Osteocyte (in vitro differentiated cells): ENCODE results near the gene LIPG. TPM values are rescaled to one million over a fixed set of nuclear protein-coding genes. Genes with fewer than 3 reads are reported as not detected.

Experiments
- DNase-seq: peaks from one replicate; pipeline ENCODE4 v3.0.0; 2021; ENCODE audit warnings: mixed read lengths; ENCODE audit not compliant: unreplicated experiment; ENCODE audit errors: extremely low spot score
- H3K27ac Mint-ChIP-seq: one replicate; pipeline ENCODE4 v1.8.0; 2021; ENCODE audit warnings: mild to moderate bottlenecking, mixed read lengths; ENCODE audit not compliant: unreplicated experiment
- H3K27me3 Mint-ChIP-seq: one replicate; pipeline ENCODE4 v1.8.0; 2021; ENCODE audit warnings: mixed read lengths; ENCODE audit not compliant: unreplicated experiment
- H3K36me3 Mint-ChIP-seq: one replicate; pipeline ENCODE4 v1.8.0; 2021; ENCODE audit warnings: mixed read lengths; ENCODE audit not compliant: unreplicated experiment
- H3K4me1 Mint-ChIP-seq: one replicate; pipeline ENCODE4 v1.8.0; 2021; ENCODE audit warnings: mixed read lengths; ENCODE audit not compliant: unreplicated experiment
- H3K4me3 Mint-ChIP-seq: one replicate; pipeline ENCODE4 v1.8.0; 2021; ENCODE audit warnings: mild to moderate bottlenecking, moderate library complexity, mixed read lengths; ENCODE audit not compliant: unreplicated experiment
- H3K9me3 Mint-ChIP-seq: one replicate; pipeline ENCODE4 v1.8.0; 2021; ENCODE audit warnings: mixed read lengths; ENCODE audit not compliant: unreplicated experiment
- total RNA-seq: library from RNA; stranded (reverse); gene quantifications from 2 replicates; pipeline ENCODE4 v1.2.1, GENCODE V29; 2021
- TF ChIP-seq, protein P1 (sequence below): fragments of 200-600 bp; sonication (generic); IDR thresholded peaks from 2 replicates; pipeline ENCODE4 v1.5.0; 2021; ENCODE audit warnings: antibody characterized with exemption, mild to moderate bottlenecking, moderate library complexity

The LIPG gene
- total RNA-seq, 1 donor from 2014 or later: not detected

- DNase-seq: no peak
- TF ChIP-seq, protein P1, sequence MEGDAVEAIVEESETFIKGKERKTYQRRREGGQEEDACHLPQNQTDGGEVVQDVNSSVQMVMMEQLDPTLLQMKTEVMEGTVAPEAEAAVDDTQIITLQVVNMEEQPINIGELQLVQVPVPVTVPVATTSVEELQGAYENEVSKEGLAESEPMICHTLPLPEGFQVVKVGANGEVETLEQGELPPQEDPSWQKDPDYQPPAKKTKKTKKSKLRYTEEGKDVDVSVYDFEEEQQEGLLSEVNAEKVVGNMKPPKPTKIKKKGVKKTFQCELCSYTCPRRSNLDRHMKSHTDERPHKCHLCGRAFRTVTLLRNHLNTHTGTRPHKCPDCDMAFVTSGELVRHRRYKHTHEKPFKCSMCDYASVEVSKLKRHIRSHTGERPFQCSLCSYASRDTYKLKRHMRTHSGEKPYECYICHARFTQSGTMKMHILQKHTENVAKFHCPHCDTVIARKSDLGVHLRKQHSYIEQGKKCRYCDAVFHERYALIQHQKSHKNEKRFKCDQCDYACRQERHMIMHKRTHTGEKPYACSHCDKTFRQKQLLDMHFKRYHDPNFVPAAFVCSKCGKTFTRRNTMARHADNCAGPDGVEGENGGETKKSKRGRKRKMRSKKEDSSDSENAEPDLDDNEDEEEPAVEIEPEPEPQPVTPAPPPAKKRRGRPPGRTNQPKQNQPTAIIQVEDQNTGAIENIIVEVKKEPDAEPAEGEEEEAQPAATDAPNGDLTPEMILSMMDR: no peak
- H3K27me3 Mint-ChIP-seq: peaks cover 17% of the 10 kb centered on the region
These were observed 70.7 kb downstream of the LIPG start for GRCh38 chr18:49632588-49632987.

DNA sequence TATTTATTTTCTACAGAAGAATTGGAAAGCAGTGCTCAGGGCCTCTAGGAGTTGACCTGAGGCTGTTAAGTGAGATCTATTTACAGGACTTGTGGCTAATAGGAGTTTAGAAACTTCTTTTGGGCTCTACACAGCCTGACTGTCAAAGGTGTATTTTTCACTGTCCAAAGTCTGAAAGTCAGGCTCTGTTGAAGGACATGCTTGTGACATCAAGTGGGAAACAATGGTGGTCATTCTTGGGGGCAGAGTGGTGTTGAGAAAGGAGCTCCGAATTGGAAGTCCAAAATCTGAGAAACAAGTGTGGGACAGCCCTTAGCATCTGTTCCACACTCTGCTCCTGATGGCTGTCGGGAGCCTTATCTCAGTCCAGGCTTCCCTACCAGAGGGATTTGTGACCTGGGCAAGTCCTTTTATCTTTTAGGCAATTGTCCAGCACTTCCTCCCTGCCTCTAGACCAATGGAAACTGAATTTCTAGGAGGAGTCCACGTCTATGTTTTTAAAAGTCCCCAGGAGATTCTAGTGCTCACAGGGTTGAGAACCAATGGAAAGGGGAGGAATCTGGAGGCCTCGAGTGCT, 76.4 kb downstream of the LIPG start:
- no peak overlapping the region for H3K4me3 Mint-ChIP-seq
- no peaks in the 10 kb centered on the region for H3K36me3 Mint-ChIP-seq
- H3K4me1 Mint-ChIP-seq: no peaks in the 10 kb centered on the region

More at GRCh38 chr18:49632588-49632987, 70.7 kb downstream of the LIPG start:
- Mint-ChIP-seq H3K9me3 (peaks cover 3% of the 10 kb centered on the region), H3K36me3 (no peaks in the 10 kb centered on the region), H3K27ac (no peak overlapping the region), H3K4me1 (no peaks in the 10 kb centered on the region), H3K4me3 (no peak overlapping the region)

DNA sequence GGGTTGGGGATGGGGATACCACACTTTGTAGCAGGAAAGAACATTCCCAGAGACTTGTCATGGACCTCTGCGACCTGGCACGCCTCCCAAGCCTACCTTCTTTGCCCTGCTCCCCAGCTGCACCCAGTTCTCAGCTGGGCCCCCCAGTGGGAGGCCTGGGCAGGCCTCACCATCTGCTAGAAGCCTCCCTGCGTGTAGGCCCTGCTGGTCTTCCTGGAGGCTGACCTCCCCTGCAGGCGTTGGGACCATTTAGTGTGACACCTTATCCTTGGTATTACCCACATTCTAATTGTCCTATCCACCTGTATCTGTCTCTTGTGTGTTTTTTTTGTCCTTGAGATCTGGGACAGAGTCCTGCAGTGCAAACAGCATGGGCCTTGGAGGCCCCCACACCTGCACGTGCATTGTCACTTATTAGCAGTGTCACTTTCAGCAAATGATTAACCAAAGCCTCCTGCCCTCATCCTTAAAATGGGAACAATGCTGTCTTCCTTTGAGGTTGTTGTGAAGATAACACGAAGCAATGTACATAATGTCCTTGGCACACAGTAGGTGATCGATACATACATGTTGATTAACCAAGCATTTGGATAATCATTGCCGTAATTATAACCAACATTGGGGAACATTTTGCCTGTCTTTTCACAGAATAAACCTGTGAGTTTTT, 77.2 kb downstream of the LIPG start:
- Mint-ChIP-seq H3K4me3 (no peak overlapping the region), H3K36me3 (no peaks in the 10 kb centered on the region)

More for the DNA sequence above, 76.4 kb downstream of the LIPG start:
- H3K27me3 Mint-ChIP-seq: peaks cover 6% of the 10 kb centered on the region
- peaks cover 5% of the 10 kb centered on the region for H3K9me3 Mint-ChIP-seq
- H3K27ac Mint-ChIP-seq: no peak overlapping the region
- TF ChIP-seq, protein P1: no peak
- DNase-seq: no peak

GRCh38 chr18:49639643-49640391, 78.0 kb downstream of the LIPG start:
- peaks cover 3% of the 10 kb centered on the region for H3K27me3 Mint-ChIP-seq
- H3K9me3 Mint-ChIP-seq: peaks cover 5% of the 10 kb centered on the region
- no peak for DNase-seq
- H3K36me3 Mint-ChIP-seq: no peaks in the 10 kb centered on the region
- no peaks in the 10 kb centered on the region for H3K4me1 Mint-ChIP-seq
- H3K4me3 Mint-ChIP-seq: no peak overlapping the region
- TF ChIP-seq, protein P1: no peak
- no peak overlapping the region for H3K27ac Mint-ChIP-seq

More for the DNA sequence above, 77.2 kb downstream of the LIPG start:
- Mint-ChIP-seq H3K4me1 (no peaks in the 10 kb centered on the region), H3K9me3 (peaks cover 5% of the 10 kb centered on the region), H3K27ac (no peak overlapping the region), H3K27me3 (peaks cover 4% of the 10 kb centered on the region)
- DNase-seq: no peak
- TF ChIP-seq, protein P1: no peak

DNA sequence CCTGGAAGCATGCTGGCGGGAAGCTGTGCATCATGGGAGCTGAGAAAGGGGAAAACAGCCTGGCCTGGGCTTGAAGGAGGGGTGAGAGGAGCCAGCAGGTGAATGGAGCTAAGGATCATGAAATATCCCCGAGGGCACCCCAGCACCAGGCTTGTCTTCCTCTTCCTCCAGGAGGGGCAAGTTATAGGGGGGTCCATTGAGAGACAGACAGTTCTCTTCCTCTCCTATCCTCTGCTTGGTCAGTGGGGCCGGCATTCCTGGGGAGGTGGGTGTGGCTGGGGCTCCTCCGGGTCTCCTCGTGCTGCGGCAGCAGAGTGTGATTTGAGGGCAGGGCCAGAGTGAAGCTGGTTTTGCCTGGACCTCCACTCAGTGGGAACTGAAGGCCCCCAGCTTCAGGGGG, 78.9 kb downstream of the LIPG start:
- Mint-ChIP-seq H3K4me3 (no peak overlapping the region), H3K27me3 (peaks cover 3% of the 10 kb centered on the region), H3K36me3 (no peaks in the 10 kb centered on the region), H3K9me3 (peaks cover 5% of the 10 kb centered on the region), H3K4me1 (no peaks in the 10 kb centered on the region), H3K27ac (no peak overlapping the region)
- TF ChIP-seq, protein P1: no peak
- DNase-seq: no peak
